Aorta (tissue), 5 donors: ENCODE results near the gene MN1. TPM values are rescaled to one million over a fixed set of nuclear protein-coding genes. Genes with fewer than 3 reads are reported as not detected.

Experiments used
- ATAC-seq: fragments of 200-7000 bp; cut with Tn5 transposase; one replicate; pipeline ENCODE4 v1.9.1; 2022; ENCODE audit warnings: moderate library complexity; ENCODE audit not compliant: low FRiP score
- DNase-seq, 2 donors: peaks; one replicate each; pipeline ENCODE4 v3.0.0-alpha.2; 2020
- H3K27ac ChIP-seq, 2 donors: one replicate each; pipeline ENCODE4 v1.5.1; 2013; ENCODE audit warnings: low read length in 2 of 2, mild to moderate bottlenecking in 2 of 2, moderate library complexity in 2 of 2, control low read depth in 1 of 2, inconsistent platforms in 1 of 2, low read depth in 1 of 2
- H3K27me3 ChIP-seq, 2 donors: one replicate each; pipeline ENCODE4 v1.6.1; 2013; ENCODE audit warnings: control low read depth in 1 of 2, low read length in 1 of 2, mild to moderate bottlenecking in 1 of 2, moderate library complexity in 1 of 2; ENCODE audit not compliant: insufficient read depth in 2 of 2, control insufficient read depth in 1 of 2
- H3K36me3 ChIP-seq, 2 donors: one replicate each; pipeline ENCODE4 v1.6.1; 2013; ENCODE audit warnings: control low read depth in 1 of 2, low read length in 1 of 2, mild to moderate bottlenecking in 1 of 2; ENCODE audit not compliant: insufficient read depth in 2 of 2, control insufficient read depth in 1 of 2
- H3K4me1 ChIP-seq, 2 donors: one replicate each; pipeline ENCODE4 v1.6.1; 2013; ENCODE audit warnings: low read length in 2 of 2, control low read depth in 1 of 2, mild to moderate bottlenecking in 1 of 2, moderate library complexity in 1 of 2; ENCODE audit not compliant: insufficient read depth in 2 of 2, control insufficient read depth in 1 of 2
- H3K4me3 ChIP-seq, 2 donors: one replicate each; pipeline ENCODE4 v1.5.1; 2013; ENCODE audit warnings: low read length in 2 of 2, control low read depth in 1 of 2, mild to moderate bottlenecking in 1 of 2
- H3K9me3 ChIP-seq: one replicate; pipeline ENCODE4 v1.6.1; 2013; ENCODE audit warnings: mild to moderate bottlenecking, low read length; ENCODE audit not compliant: control insufficient read depth
- WGBS, 2 donors: extraction: QIAGEN DNeasy Blood & Tissue Kit; methylation state at CpG; one replicate each; pipeline ENCODE4 v1.1.7; 2013; 5-methylcytosine and 5-hydroxymethylcytosine counted together
- intact Hi-C, 2 donors: fragments of 100-400 bp; cut with DNase I; formaldehyde crosslinking; loops; one replicate each; pipeline versions ENCODE4 v1.14.2 to v1.15.0; 2022
- long read RNA-seq, 2 donors: library from polyadenylated mRNA; unstranded; transcript quantifications; one replicate each; pipeline ENCODE4 v2.0.0, GENCODE V29; 2020 to 2021
- polyA plus RNA-seq, 2 donors: library from polyadenylated mRNA; stranded (reverse); fragments of 200-250 nt; gene quantifications; one replicate each; pipeline ENCODE4 v1.2.3, GENCODE V29; 2013
- total RNA-seq, 2 donors: library from RNA; stranded (reverse); fragmentation: NEBNext Ultra II Directional; extraction: Animal tissue kit (Norgen Biotek cat#: 25700); gene quantifications; one replicate each; pipeline ENCODE4 v1.2.1, GENCODE V29; 2021
- donor health status: healthy with polysubstance abuse.
- donor health status: Bipolar disorder and iron deficiency.
- donor health status: DM: no; HTN: no; CAD: no.
- donor health status: DM: no; HTN: no; CAD: no.
- donor health status: DM: yes; HTN: yes; CAD: no.

MN1 gene
- total RNA-seq (10 to 100 TPM; 22.5 to 37.7 TPM), polyA plus RNA-seq (1 to 10 TPM; 2.1 to 4.2 TPM)
- long read RNA-seq, donor 1, full-length matches to known transcripts = 7 of 50 reads
- long read RNA-seq, donor 1, partial matches to known transcripts = 0 of 50 reads
- long read RNA-seq, donor 1, other reads (novel, unspliced or antisense) = 43 of 50 reads
- long read RNA-seq, donor 2, full-length matches to known transcripts = 5 of 42 reads
- long read RNA-seq, donor 2, partial matches to known transcripts = 0 of 42 reads
- long read RNA-seq, donor 2, other reads (novel, unspliced or antisense) = 37 of 42 reads

DNA sequence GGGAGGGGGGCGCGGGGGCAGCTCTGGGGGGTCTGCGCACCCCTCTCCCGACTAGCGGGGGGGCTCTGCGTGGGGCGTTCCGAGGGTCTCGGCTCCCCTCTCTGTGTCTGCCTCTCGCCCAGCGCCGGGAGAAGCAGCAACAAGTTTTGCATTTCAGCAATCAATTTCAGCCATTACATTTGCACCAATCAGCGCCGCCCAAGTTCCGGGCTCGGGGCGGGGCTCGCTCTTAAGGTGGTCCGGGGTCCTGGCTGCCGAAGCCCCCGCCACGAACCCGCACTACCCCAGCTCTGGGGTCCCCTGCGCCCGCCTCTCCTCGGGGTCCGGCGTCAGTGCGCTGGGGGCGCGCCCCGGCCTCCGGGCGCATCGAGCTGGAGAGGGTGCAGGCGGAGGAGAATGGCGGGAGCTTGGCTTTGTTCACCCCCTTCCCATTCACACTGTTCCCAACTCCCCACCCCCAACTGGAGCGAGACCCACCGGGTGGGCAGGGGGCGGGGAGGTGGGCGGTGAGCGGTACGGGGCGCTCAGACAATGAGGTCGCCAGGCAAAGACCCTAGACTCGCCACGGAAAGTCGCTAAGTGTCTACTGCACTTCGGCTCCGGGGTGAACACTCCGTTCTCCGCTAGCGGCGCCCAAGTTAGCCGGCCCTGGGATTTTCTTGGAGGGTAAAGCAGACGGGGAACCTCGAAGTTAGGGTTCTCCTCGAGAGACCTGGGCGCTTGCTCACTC, at the start of gene MN1:
TSS of gene MN1 (minus strand) at position 141 of the 730 bp plus-strand sequence. CDS start 1,213 bp downstream, outside the sequence.
- Histone ChIP-seq H3K27me3 (no peaks in the 10 kb centered on the region), H3K4me3 (peak within 1 kb of the TSS; percentile 90), H3K4me1 (no peaks in the 10 kb centered on the region), H3K9me3 (no peaks in the 10 kb centered on the region), H3K36me3 (no peaks in the 10 kb centered on the region), H3K27ac (peak within 1 kb of the TSS in 1 of 2 donors; percentile 83)
- DNase-seq = peak; percentile 64 to 87
- intact Hi-C loops = loop anchor here in 1 of 2 donors (5.0 to 10.0 kb wide), 2 partner anchors 199 to 597 kb away; no protein-coding TSS in a partner anchor
- WGBS, 2 donors = 0 to 1% methylated on average over 55 to 59 of the region's 59 CpGs
- ATAC-seq = peak; percentile 41

DNA sequence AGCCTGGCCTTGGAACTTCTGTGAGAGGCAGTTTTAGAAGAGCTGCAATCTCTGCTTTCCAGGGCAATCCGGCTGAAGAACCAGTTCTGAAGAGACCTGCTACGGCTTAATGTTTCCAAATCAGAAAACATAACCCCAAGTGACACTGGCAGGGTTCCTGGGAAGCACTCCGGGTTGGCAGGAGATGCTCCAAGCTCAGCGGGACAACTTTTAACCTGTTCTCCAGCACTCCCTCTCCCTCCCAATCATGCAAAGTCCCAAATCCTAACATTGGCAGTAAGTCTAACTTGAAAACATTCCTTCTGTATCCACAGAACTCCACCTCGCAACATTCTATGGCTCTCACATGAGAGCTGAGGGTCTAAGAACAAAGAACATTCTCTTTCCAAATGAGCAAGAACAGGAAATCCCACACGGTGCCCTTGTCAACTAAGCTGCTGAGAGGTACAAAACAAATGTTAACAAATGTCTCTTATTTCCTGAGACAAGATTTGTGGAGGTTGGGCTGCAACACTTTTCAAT, 48.5 kb upstream of the MN1 start:
- no peaks in the 10 kb centered on the region for H3K9me3 ChIP-seq
- WGBS, 2 donors = 4 to 6% methylated on average over 6 of the region's 6 CpGs
- peak overlapping the region in 1 of 2 donors; percentile 60 for H3K27ac ChIP-seq
- no peak overlapping the region for H3K4me3 ChIP-seq
- H3K4me1 ChIP-seq = no peaks in the 10 kb centered on the region
- no peaks in the 10 kb centered on the region for H3K27me3 ChIP-seq
- no peak for DNase-seq
- no peak for ATAC-seq
- intact Hi-C loops = no loop called here
- H3K36me3 ChIP-seq = peaks cover 2 to 5% of the 10 kb centered on the region in 2 donors

- 0 to 16% methylated on average over 1 of the region's 1 CpG for WGBS, 2 donors
- Histone ChIP-seq H3K27ac (no peak overlapping the region), H3K9me3 (no peaks in the 10 kb centered on the region), H3K27me3 (no peaks in the 10 kb centered on the region), H3K4me3 (no peak overlapping the region), H3K4me1 (no peaks in the 10 kb centered on the region), H3K36me3 (peaks cover 2 to 4% of the 10 kb centered on the region in 2 donors)
- intact Hi-C loops = no loop called here
- no peak for DNase-seq
- no peak for ATAC-seq
These were observed 46.4 kb upstream of the MN1 start for GRCh38 chr22:27848005-27848404.

DNA sequence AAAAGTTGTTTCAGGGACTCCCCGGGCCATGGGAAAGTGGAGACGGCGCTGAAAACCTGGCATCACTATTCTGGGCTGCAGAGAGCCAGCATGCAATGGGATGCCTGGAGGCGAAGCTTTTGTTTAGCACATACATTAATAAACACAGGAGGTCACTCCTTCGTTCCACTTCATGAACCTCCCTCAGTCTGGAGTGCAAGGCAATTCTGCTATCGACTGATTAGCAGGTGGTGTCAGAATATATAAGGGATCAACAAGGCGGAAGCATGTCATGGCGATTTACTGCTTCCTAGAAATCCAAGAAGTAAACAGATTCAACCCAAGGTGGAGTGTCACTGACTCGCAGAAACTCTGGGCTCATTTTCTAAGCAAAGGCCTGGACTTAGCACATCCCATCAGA, 45.4 kb upstream of the MN1 start:
- Histone ChIP-seq H3K27ac (no peak overlapping the region), H3K36me3 (peaks cover under 1% of the 10 kb centered on the region in 2 donors), H3K4me1 (no peaks in the 10 kb centered on the region), H3K27me3 (no peaks in the 10 kb centered on the region), H3K9me3 (no peaks in the 10 kb centered on the region), H3K4me3 (no peak overlapping the region)
- WGBS, 2 donors = 94 to 97% methylated on average over 9 of the region's 9 CpGs
- DNase-seq = no peak
- intact Hi-C loops = no loop called here
- no peak for ATAC-seq

DNA sequence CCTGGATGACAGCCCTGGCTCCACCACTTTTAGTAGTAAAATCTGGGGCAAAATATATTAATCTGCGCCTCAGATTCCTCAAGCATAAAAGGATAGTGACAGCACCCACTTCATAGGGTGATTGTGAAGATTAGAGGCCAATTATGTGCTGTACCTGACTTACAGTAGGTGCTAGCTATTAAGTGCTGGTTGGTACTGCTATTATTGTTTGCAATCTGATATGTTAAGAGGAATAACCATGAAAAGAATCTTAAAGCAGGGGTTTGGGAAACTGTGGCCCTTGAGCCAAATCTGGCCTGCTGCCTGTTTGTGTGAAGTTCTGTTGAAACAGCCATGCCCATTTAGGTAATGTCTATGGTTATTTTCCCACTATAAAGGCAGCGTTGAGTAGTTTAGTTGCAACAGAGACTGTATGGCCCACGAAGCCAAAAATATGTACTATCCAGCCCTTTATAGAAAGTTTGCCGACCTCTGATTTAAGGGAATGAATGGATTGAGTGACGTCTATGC, 44.7 kb upstream of the MN1 start:
- Histone ChIP-seq H3K4me1 (no peaks in the 10 kb centered on the region), H3K4me3 (no peak overlapping the region), H3K27ac (no peak overlapping the region), H3K36me3 (no peaks in the 10 kb centered on the region), H3K9me3 (no peaks in the 10 kb centered on the region), H3K27me3 (no peaks in the 10 kb centered on the region)
- 56 to 62% methylated on average over 5 of the region's 5 CpGs for WGBS, 2 donors
- no peak for DNase-seq
- ATAC-seq = no peak
- intact Hi-C loops = no loop called here

GRCh38 chr22:27845644-27846043, 44.1 kb upstream of the MN1 start:
- Histone ChIP-seq H3K4me1 (no peaks in the 10 kb centered on the region), H3K36me3 (no peaks in the 10 kb centered on the region), H3K4me3 (no peak overlapping the region), H3K9me3 (no peaks in the 10 kb centered on the region), H3K27ac (no peak overlapping the region), H3K27me3 (no peaks in the 10 kb centered on the region)
- DNase-seq (no peak), ATAC-seq (no peak)
- WGBS, 2 donors = 67 to 77% methylated on average over 7 of the region's 7 CpGs
- intact Hi-C loops = no loop called here

- no peaks in the 10 kb centered on the region for H3K36me3 ChIP-seq
- 66 to 67% methylated on average over 20 of the region's 20 CpGs for WGBS, 2 donors
- no peaks in the 10 kb centered on the region for H3K4me1 ChIP-seq
- DNase-seq = peak in 1 of 2 donors; percentile 43
- intact Hi-C loops = no loop called here
- H3K4me3 ChIP-seq = no peak overlapping the region
- H3K27ac ChIP-seq = no peak overlapping the region
- no peaks in the 10 kb centered on the region for H3K9me3 ChIP-seq
- H3K27me3 ChIP-seq = no peaks in the 10 kb centered on the region
- no peak for ATAC-seq
These were observed 43.4 kb upstream of the MN1 start for GRCh38 chr22:27844656-27845591.

GRCh38 chr22:27844256-27844655, 42.7 kb upstream of the MN1 start:
- H3K36me3 ChIP-seq = no peaks in the 10 kb centered on the region
- H3K27me3 ChIP-seq = no peaks in the 10 kb centered on the region
- H3K4me1 ChIP-seq = no peaks in the 10 kb centered on the region
- H3K9me3 ChIP-seq = no peaks in the 10 kb centered on the region
- intact Hi-C loops = no loop called here
- H3K27ac ChIP-seq = no peak overlapping the region
- peak in 1 of 2 donors; percentile 27 for DNase-seq
- WGBS, 2 donors = 93 to 94% methylated on average over 6 of the region's 6 CpGs
- no peak overlapping the region for H3K4me3 ChIP-seq
- ATAC-seq = no peak
